Measurements from ENCODE around the gene BIN2. TPM values are rescaled to one million over a fixed set of nuclear protein-coding genes. Genes with fewer than 3 reads are reported as not detected.

BIN2 gene
- total and polyA plus RNA-seq, 9 of the 15 experiments (the other 6 are each of a cell fraction or from before 2014, with no cell fraction given) = 0.04 to 0.39 (median 0.25) TPM; not detected in 1

- TF ChIP-seq GTF3C2 (IDR thresholded peaks at IDR 0.05; ENCODE audit: borderline replicate concordance, extremely low read depth, insufficient read length) (no peak), CHD4 (IDR thresholded peaks at IDR 0.05; ENCODE audit: insufficient read depth, insufficient replicate concordance, low read depth, low read length, poor library complexity, severe bottlenecking) (no peak), ZNF184 (CRISPR knock-in tag; IDR thresholded peaks at IDR 0.05) (no peak), MEF2D (tag; conservative IDR thresholded peaks at IDR 0.05; ENCODE audit: low read depth) (no peak), TAF9B (IDR thresholded peaks at IDR 0.05; ENCODE audit: partially characterized antibody) (no peak), RBM39 (optimal IDR thresholded peaks at IDR 0.05; ENCODE audit: low read depth, low read length) (no peak), AFF4 (CRISPR knock-in tag; IDR thresholded peaks at IDR 0.05) (no peak), UBTF (IDR thresholded peaks at IDR 0.05; ENCODE audit: borderline replicate concordance in 1 of 2, low read depth in 2 of 2, low read length in 2 of 2) (no peak), FOS (IDR thresholded peaks at IDR 0.05; ENCODE audit: extremely low read depth, insufficient read length) (no peak), ZNF584 (CRISPR knock-in tag; IDR thresholded peaks at IDR 0.05; ENCODE audit: low read depth) (peak; percentile 84; the same call in 1 of the 2 replicates), ZNF143 (CRISPR knock-in tag; IDR thresholded peaks at IDR 0.05) (no peak), SLC30A9 (CRISPR knock-in tag; IDR thresholded peaks at IDR 0.05) (no peak), GABPB2 (CRISPR knock-in tag; conservative IDR thresholded peaks at IDR 0.05) (no peak), XRCC4 (IDR thresholded peaks at IDR 0.05; ENCODE audit: extremely low read depth, insufficient read depth, insufficient read length) (no peak), ZNF395 (CRISPR knock-in tag; IDR thresholded peaks at IDR 0.05) (peak; percentile 90), ZNF354B (CRISPR knock-in tag; IDR thresholded peaks at IDR 0.05) (no peak)
Measured at GRCh38 chr12:51368640-51369517, 44.9 kb upstream of the BIN2 start (continued).

All from K562 (cell line).